Erythroblast (primary cell): ENCODE measurements around the gene FHAD1.

Experiments used
- GATA1 ChIP-seq: IDR thresholded peaks from 2 replicates; pipeline ENCODE4 v1.6.1; 2011; ENCODE audit warnings: low read depth, mild to moderate bottlenecking, control low read depth, low read length, moderate library complexity
- POLR2A ChIP-seq: IDR thresholded peaks from 2 replicates; pipeline ENCODE4 v1.6.1; 2011; ENCODE audit warnings: mild to moderate bottlenecking, low read length

- TF ChIP-seq POLR2A (no peak), GATA1 (no peak)
These were observed at the start of gene FHAD1 for GRCh38 chr1:15246960-15247614.
